Measurements from ENCODE around the gene RRP7A.

DNA sequence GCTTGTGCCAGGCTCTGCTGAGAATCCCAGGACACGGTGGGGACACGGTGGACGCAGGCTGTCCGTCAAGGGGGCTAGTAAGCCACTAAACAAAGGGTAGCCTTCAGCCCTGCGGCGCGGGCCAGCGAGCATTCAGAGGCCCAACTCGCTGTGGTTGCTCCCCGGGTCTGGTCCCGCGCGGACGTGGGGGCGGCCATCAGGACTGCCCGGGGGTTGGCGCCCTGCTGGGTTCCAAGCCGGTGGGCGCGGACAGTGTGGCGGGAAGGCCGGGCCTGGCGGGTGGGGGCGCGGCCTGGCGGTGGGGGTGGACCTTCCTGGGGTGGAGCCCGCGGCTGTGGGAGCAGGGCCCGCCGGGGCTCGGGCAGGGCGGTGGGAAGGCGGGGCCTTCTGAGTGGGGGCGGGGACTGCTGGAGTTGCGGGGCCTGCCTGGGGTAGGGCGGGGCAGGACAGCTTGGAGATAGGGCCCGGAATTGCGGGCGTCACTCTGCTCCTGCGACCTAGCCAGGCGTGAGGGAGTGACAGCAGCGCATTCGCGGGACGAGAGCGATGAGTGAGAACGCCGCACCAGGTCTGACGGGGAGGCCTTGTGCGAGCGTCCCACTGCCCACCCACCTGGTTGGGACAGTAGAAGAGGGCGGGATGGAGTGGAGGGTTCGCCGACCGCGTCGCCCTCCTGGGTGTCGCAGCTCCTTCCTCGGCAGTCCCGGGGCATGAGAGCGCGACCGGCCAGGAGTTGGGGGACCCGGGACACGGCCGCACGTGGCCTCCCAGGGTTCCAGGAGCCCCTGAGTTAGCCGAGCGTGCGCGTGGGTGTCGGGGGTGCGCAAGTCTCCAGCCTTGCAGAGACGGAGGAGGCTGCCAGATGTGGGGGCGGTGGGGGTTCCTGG is 34.1 kb upstream of the RRP7A start, which contains the start of gene SERHL2:
- TF ChIP-seq, protein P1, sequence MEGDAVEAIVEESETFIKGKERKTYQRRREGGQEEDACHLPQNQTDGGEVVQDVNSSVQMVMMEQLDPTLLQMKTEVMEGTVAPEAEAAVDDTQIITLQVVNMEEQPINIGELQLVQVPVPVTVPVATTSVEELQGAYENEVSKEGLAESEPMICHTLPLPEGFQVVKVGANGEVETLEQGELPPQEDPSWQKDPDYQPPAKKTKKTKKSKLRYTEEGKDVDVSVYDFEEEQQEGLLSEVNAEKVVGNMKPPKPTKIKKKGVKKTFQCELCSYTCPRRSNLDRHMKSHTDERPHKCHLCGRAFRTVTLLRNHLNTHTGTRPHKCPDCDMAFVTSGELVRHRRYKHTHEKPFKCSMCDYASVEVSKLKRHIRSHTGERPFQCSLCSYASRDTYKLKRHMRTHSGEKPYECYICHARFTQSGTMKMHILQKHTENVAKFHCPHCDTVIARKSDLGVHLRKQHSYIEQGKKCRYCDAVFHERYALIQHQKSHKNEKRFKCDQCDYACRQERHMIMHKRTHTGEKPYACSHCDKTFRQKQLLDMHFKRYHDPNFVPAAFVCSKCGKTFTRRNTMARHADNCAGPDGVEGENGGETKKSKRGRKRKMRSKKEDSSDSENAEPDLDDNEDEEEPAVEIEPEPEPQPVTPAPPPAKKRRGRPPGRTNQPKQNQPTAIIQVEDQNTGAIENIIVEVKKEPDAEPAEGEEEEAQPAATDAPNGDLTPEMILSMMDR (IDR thresholded peaks at IDR 0.05) = no peak
- no peak for TF ChIP-seq POLR2A (IDR thresholded peaks at IDR 0.05)
